Left renal pelvis (tissue), 4 donors: ENCODE data around the gene KRTAP10-2. TPM values are rescaled to one million over a fixed set of nuclear protein-coding genes. Genes with fewer than 3 reads are reported as not detected.

Source experiments
- DNase-seq, 4 donors: peaks; one replicate each; pipeline ENCODE4 v3.0.0-alpha.2; 2013; ENCODE audit warnings: low read depth in 4 of 4, low spot score in 3 of 4
- polyA plus RNA-seq, 4 donors: library from polyadenylated mRNA; unstranded; fragments of 120-200 nt; gene quantifications; one replicate each; pipeline ENCODE4 v1.2.1, GENCODE V29; 2013; ENCODE audit not compliant: insufficient read length in 4 of 4

Gene KRTAP10-2
- polyA plus RNA-seq, 4 donors, result not detected

DNA sequence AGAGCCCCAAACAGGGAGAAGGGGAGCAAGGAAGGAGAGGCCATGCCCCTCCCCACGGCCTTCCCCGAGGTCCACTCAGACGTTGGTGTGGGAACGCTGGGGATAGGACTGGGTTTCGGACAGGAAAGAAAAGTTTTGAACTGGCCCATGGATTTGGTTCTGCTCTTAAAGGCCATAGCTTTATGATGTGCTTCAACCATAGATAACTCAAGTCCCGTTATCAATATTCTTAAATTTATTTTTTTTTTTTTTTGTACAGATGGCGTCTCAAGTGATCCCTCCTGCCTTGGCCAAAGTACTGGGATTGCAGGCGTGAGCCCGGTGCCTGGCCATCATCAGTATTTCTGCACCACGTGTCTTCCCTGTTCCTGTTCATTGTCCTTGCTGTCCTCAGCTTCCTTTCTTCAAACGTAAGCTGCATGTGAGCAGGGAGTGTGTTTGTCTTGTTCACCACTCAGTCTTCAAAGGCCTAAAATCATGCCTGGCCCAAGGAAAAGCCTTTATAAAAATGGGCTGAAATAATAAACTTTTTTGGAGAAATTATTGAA is 10.5 kb downstream of the KRTAP10-2 start:
- DNase-seq, result no peak

DNA sequence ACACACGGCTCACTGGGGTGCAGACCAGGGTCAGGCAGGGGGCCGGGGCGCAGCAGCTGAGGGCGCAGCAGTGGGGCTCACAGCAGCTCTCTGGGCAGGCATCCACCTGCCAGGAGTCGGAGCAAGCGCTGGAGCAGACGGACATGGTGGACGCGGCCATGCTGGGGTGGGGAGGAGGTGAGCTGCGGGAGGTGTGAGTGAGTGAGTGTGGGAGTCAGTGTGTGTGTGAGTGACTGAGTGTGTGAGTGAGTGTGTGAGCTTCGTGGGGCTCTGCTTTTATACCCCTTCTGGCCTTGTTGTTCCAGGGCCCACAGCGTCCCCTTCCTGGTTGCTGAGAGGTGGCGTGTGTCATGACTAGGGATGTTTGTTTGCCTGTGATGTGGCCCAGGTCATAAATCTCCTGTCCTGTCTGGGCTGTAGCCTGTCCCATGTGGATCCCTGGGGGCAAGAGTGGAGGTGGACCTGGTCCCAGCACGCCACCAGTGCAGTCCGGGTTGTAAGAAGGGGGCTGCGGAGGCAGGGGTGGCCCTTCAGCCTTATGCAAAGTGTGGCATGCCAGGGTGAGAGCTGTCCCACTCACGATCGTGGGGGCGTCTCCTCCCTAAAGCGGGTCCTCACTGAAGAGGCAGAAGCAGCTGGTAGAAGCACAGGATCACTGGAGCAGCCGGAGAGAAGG is 11.2 kb downstream of the KRTAP10-2 start, which contains the start of gene KRTAP10-1:
Gene KRTAP10-1, minus strand, starts transcription at position 205 of the 676 bp plus-strand sequence. Its CDS starts 45 bp downstream, at position 160.
- no peak for DNase-seq

DNA sequence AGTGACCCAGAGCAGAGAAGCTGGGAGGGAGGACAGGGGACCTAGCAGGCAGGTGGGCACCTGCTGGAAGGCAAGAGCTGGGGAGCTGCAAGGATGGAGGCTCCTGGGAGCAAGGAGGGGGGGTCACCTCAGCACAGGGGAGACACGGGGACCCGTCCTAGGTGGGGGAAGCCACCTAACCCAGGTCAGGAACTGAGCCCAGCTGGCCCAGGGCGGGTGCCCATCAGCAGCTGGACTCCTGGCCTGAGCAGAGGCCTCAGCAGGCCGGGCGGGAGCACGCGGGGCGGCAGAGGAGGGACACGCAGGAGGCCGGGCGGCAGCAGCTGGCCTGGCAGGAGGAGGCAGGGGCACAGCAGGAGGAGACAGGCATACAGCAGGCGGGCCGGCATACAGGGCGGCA is 12.3 kb downstream of the KRTAP10-2 start:
- DNase-seq, result no peak

- DNase-seq, result no peak
Measured at GRCh38 chr21:44537930-44538911, 13.1 kb downstream of the KRTAP10-2 start.

GRCh38 chr21:44535963-44536362 is 15.3 kb downstream of the KRTAP10-2 start:
- DNase-seq, result no peak

- no peak for DNase-seq
Measured at GRCh38 chr21:44534688-44535087, 16.6 kb downstream of the KRTAP10-2 start.

GRCh38 chr21:44533891-44534627 is 17.2 kb downstream of the KRTAP10-2 start:
- no peak for DNase-seq

- no peak for DNase-seq
Measured at GRCh38 chr21:44533121-44533890, 18.0 kb downstream of the KRTAP10-2 start.

DNA sequence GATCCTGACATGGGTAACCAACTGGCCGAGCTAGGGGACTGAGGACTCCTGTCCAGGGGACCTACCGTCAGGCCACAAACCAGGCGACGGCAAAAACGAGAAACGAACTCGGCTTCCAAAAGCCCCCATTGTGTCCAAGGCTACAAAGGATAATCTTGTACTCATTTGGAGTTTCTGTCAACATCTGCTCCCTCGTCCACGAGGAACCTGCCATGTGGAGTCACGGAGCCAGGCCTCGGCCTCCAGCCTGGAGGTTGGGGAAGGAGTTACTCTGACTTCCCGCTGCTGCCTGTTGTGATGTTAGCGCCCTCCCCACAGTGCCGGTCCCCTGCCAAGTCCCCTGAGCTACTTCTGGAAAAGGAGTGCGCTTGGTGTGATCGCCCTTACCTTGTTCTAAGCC is 18.6 kb downstream of the KRTAP10-2 start:
- DNase-seq, result no peak

GRCh38 chr21:44531606-44532564 is 19.4 kb downstream of the KRTAP10-2 start:
- no peak for DNase-seq

GRCh38 chr21:44530903-44531605 is 20.3 kb downstream of the KRTAP10-2 start:
- no peak for DNase-seq

DNA sequence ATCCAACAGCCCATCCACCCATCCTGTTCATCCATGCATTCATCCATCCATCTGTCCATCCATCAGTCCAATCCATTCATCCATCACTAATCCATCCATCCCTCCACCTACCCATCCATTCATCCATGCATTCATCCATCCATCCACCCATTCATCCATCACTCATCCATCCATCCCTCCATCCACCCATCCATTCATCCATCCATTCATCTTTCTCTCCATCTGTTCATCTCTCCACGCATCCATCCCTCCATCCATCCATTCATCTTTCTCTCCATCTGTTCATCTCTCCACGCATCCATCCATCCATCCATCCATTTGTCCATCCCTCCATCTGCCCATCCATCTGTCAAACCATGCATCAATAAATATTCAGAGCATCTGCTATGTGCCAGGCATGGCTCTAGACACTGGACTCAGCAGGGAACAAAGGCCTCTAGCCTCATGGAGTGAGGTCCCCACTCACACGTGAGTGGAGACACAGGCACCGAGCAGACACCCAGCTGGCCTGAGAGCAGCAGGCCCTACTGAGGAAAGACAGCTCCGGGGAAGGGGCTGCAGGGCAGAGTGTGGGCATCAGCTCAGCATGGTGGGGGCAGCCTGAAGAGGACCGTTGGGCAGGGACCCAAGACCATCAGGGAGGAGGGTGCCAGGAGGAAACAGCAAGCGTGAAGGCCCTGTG is 20.9 kb downstream of the KRTAP10-2 start:
- no peak for DNase-seq

DNA sequence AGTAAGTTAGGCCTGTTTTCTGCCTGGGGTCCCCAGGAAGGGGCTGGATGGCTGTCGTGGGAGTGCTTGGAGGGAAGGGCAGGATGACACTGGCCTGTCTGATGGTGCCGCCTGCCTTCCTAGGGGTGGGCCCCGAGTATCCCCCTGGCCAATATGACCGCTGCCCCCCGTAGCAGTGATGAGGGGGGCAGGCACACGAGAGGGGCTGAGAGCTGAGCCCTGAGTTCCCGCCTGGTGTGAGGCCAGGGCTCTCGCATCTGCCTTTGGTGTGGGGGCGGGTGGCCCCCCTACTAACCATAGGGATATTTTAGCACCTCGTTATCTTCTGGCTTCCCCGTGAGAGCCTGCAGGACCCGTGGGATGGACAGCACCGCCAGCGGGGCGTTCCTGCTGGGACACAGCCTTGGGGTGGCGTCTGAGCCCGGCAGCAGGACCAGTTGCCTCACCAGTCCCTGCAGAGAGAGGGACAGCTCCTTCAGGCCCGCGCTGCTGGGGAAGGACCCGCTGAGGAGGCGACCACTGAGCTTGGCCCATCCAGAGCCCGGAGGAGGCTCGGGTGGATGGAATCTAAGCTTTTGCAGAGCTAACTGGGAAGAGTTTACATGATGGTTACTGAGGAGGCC is 21.7 kb downstream of the KRTAP10-2 start:
- DNase-seq, result no peak

GRCh38 chr21:44529011-44529421 is 22.3 kb downstream of the KRTAP10-2 start:
- DNase-seq, result no peak

DNA sequence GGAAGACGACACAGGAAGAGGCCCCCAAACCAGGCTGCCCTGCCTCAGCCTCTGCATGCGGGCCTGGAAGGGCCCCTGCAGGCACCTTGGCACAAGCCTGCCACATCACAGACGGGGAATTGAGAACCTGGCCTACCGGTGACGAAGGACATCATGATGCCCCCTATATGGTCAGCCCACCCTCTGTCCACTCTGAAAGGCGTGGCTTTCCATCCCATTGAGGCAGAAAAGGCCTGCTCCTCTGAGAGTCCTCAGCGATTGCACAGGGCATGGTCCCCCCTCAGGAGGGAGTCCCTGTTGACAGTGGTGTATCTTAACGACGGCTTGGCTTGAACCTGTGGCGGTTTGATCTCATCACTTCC is 22.7 kb downstream of the KRTAP10-2 start:
- DNase-seq, result no peak

DNA sequence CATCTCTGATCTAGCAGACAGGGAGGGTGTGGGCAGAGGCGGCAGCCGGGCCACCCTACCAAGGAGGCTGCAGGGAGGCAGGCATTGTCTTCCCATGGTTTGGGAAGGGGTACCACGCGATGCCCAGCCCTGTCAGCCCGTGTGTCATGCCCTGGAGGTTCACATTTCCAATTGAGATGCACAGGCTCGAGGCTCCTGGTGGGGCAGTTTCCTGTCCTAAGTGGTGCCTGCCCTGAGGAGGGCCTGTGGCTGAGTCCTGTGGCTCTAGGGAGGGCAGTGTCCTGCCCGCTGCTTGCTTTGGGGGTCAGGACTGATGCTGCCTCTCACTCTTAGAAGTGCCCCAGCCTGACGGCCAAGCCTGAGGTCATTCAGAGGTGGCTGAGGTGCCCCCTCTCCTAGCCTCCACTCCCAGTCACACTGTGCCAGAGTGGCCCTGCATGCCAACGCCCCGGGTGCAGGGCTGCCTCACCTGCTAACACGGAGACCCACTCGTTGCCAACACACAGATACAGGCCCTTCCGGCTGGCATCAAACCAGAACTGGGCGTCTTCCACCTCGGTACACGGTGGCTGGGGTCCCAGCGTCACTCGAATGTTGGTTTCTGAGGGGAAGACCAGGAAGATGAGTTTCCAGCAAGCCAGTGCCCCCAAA is 23.2 kb downstream of the KRTAP10-2 start:
- no peak for DNase-seq
